ENCODE results near the gene RAB6A.
"Not testable (repeated sequence)": the region's sequence is repeated elsewhere in the genome, so short reads cannot be mapped to it uniquely, and the experiment has no call there.

RAB6A gene

DNA sequence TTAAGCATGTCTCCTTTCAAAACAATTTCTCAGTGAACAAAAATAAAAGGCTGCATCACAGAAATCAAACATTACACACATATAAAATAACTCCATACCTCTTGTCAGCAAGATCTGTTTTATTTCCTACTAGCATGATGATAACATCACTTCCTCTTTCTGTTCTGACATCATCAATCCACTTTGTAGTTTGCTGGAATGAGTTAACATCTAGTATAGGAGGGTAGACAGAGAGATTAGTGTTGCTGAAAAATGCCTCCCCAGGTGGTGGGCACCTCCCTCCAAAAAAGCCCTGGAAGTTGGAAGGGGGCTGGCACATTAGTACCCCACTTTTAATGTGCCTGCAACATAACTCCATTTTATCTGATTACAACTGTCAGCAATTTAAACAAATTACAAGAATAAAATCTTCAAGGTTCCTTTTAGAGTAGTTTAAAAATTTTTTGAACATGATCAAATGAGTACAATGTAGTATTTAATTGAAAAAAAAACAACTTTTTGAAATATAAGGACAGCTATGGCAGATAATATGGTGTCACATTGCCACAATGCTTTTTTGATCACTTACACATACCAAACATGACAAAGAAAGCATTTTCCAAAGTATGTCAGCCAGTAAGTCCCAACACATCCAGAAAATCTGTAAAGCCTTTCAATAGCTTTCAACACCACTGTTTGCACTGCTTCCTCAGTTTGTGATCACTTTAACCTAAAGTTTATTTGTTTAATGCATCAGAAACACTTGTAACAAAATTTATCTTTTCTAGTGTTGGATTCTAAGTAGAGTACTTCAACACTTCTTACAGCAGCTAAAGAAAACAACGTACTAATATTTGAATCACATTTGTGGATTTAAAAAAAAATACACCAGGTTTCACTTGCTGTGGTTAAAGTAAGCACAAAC, 44.5 kb downstream of the RAB6A start:
- no peak for DNase-seq

DNA sequence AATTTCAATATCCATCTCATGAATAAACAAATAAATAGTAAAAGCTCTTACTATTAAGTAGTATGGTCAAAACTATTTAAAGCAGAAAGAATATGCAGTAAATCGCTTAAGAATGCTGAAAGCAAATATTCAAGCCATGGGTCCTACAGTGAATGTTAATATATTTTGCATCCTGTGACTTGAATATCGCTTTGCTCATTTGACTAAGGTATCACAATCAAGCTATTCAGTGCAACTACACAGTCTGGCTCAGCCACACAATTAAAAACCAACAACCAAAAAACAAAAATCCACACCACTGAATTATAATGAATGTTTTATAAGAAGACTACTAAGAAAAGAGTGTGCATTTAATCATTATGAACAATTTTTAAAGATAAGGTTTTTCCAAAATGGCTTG, 45.3 kb downstream of the RAB6A start:
- DNase-seq: no peak

DNA sequence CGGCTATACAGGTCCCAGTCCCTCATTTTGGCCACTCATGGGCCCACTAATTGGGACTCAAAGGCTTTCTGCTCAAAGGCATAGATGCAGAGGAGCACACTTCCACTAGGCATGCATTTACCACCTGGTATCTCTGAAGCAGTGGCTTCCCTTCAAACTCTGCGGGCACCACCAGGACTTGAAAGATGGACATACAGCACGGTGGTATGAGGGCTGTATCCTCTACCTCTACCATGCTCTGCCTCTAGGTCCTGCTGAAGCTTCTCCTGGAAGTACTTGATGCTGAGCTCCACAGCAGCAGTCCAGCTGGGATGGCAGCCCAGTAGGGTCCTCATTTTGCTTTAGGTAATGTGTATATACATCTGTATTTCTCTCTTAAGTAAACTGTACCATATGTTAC, 49.9 kb downstream of the RAB6A start:
- no peak for DNase-seq

DNA sequence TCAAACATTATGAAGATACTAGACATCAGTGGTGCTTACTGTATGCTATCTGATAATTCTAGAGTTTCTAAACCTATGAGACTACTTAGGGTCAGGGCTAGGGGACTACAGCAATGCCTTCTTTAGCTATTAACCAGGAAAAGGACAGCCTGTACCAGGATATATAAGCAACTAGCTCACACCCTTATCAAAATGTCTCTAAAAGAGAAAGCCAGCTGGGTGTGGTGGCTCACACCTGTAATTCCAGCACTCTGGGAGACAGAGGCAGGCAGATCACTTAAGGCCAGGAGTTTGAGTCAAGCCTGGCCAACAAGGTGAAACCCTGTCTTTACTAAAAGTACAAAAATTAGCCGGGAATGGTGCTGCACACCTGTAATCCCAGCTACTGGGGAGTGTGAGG, 55.8 kb downstream of the RAB6A start:
- DNase-seq: no peak

DNA sequence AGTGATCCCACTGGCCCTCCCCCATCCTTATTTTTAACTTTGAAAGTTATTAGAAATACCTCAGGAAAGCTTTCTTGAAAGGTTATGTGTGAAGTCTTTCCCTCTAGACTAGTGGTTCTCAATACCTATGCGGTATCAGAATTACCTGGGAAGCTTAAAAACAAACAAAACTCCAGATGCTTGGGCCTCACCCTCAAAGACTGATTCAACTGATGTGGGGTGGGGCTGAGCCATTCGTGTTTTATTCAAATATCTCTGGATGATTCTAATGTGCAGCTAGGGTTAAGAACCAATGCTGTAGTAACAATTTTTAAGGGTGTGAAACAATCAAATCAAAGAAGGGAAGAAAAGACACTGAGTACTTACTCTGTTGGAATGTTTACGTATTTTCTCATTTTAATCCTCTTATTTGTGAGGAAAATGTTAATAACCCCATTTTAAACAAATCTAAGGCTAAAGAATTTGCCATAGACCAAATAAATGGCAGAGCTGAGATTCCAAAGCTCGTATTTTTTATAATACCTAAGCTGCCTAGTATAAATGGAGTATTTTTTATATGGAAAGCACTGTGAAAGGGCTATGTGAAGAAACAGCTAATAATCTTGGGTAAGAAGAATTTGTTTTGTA, 66.9 kb downstream of the RAB6A start:
- DNase-seq: no peak

DNA sequence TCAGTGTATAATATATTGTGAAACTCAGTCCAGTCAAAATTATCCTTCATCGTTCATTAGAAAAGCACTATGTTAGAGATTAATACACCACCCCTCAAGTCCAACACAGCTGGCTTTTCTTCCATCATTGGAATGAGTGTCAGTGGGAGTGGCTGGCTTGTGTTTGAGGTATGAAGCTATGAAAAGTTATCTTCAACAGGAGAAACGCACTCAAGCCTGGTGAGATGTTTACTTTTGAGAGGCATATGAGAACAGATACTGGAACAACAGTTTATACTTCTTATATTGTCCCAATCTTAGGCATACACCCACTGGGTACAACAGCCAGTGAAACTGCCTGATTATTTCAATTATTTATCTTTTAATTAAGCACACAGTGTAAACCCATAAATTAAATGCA, 80.2 kb downstream of the RAB6A start:
- DNase-seq: no peak

DNA sequence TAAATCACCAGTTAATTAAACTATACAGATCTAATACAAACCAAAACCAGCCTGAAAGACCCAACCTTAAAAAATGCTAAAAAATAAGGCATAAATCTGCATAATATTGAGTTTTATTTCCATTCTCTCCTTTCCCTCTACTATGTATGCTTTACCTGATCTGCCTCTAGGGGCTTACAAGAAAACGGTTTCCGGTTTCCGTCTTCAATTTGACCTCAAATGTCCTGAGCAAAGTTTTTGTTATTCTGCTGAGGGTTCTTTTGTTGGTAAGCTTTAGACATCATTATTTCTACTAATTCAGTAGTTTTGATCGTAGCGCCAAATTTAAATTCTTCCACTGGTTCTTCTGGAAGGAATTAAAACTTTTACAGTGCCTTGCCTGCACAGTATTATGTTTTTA, 84.3 kb downstream of the RAB6A start:
- not testable (repeated sequence) for DNase-seq

DNA sequence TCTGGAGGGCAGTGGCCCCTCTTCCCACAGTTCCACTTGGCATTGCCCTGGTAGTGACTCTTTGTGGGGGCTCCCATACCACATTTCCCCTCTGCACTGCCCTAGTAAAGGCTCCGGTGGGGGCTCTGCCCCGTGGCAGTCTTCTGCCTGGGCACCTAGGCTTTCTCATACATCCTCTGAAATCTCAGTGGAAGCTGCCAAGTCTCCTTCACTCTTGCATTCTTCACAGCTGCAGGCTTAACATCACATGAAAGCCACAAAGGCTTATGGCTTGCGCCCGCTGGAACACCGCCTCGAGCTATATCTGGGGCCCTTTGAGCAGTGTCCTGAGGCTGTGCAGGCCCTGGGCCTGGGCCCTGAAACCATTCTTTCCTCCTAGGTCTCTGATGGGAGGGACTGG, 89.2 kb downstream of the RAB6A start:
- no peak for DNase-seq

DNA sequence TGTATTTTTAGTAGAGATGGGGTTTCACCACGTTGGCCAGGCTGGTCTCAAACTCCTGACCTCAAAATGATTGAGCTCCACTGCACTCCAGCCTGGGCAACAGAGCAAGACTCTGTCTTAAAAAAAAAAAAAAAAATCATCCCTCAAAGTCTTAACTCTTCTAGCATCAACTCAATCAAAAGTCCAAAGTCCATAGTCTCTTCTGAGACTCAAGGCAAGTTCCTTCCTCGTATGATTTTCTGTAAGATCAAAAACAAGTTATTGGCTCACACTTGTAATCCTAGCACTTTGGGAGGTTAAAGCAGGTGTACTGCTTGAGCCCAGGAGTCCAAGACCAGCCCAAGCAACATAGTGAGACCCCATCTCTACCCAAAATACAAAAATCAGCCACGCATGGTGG, 90.1 kb downstream of the RAB6A start:
- no peak for DNase-seq

DNA sequence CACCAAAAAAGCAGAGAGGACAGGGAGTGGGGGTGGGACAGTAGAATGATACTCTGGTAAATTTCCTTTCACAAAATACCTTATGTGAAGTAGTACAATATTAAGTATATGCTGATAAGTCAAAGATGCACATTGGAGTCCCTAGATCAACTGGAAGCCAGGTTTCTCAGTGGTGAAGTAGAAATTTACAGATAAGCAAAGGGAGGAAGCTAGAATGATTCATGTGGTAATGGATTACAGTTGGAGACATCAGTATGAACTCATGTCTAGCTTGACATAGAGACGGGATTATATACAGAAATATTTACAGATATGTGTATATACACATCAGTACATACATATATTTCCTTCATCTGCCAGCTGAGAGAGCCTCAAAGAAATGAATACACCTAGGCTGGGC, 93.0 kb downstream of the RAB6A start:
- DNase-seq: no peak

DNA sequence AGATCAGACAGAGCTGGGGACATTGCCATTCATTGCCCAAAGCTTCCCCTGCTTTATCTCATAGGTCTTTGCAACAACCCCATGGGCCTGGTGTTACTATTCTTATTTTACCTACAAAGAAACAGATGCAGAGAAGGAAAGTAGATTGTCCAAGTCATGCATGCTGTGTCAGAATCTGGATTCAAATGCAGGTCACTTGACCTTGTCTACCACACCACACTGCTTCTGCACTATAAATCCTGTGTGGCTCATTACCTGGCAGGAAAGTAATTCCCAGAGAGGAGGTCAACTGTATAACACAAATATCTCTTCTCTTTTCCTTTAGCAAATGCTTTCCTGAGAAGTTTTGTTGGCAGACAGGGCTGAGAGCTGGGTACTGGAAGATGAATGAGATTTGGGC, 96.0 kb downstream of the RAB6A start:
- DNase-seq: no peak

DNA sequence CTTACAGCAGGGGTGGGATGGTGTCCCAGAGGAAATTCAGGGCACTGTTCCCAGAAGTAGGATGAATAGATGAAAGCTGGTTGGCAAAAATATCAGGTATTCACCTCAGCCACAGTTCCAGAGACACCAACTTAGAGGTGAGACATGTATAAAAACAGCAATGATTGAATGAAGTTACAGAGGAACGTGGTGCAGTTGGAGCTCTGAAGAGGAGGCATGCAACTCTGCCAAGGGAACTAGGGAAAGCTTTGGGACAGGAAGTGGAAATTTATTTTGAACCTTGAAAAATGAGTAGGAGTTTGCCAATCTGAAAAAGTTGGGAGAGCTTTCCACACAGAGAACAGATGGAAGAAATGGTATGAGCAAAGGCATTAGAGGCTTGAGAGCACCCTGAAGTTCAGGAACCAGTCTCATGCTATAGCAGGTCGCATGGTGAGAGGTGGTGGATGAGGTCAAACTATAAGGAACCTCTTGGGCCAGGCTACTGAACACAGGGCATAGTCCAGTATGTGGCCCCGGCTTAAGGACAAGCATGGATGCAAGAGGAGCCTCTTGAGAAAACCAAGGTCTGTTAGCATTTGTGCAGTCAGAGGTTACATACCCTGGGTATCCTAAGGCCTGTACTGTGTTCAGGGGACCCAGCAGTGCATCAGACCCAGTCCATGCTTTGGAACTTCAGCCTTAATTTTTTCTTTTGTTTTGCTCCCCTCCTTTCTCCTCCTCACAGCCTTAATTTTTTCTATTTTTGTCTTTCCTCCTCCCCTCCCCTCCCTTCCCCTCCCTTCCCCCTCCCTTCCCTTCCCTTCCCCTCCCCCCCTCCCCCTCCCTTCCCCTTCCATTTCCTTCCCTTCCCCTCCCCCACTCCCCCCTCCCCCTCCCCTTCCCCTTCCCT, 97.0 kb downstream of the RAB6A start:
- DNase-seq: no peak

DNA sequence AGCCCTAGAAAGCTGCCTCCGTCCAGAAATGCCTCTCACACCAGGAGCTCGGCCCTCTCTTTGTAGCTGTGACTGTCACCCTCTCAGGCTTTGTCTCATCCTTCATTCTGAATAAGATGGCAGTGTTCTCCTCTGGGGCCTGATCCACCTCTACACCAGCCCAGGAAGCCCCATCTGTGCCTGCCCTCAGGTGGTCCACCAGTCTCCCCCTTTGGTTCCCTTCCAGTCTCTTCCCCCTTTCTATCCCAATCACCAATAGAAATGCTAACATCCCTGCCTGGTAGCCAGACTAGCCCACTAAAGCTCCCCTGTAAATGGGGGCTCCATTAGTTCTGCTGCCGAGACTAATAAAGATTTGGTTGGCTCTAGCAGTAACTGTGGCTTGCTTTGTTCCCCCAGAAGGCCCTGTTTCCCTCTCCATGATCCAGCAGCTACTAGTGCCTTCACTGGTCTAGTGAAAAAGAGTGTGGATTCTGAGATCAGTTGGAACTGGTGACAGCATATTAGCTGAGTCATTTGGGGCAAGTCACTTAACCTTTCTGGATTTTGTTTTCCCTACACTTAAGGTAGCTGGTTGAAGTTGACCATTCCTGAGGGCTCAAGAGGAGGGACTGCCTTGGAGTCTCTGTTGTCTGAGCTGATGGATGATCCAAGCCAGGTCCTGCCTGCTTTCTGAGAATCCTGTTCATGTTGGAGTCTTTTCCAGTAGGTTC, 98.3 kb downstream of the RAB6A start:
- DNase-seq: no peak

DNA sequence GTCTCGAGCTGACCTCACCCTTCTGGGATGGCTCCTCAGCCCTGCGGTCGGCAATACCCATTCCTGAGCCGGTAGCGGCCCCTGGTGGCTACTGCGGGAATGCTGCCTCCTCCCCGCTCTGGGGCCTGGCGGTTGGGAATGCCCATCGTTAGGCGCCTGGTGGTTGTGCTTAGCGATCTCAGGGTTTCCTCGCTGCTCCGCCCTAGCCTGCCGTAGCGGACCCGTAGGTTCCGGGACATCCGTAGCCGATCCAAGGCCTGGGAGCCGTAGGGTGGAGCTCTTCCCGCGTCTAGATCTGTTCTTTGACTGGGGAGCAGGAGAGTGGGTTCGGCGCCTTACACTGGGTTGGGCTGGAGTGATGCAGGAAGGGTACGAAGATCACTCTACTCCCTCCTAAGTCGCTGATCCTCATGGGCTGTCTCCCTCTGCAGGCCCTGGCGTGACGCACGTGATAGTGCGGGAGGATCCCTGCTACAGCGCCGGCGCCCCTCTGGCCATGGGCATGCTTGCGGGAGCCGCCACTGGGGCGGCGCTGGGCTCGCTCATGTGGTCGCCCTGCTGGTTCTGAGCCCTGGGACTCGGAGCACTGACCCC, 99.7 kb downstream of the RAB6A start:
- peak; percentile 86 for DNase-seq

DNA sequence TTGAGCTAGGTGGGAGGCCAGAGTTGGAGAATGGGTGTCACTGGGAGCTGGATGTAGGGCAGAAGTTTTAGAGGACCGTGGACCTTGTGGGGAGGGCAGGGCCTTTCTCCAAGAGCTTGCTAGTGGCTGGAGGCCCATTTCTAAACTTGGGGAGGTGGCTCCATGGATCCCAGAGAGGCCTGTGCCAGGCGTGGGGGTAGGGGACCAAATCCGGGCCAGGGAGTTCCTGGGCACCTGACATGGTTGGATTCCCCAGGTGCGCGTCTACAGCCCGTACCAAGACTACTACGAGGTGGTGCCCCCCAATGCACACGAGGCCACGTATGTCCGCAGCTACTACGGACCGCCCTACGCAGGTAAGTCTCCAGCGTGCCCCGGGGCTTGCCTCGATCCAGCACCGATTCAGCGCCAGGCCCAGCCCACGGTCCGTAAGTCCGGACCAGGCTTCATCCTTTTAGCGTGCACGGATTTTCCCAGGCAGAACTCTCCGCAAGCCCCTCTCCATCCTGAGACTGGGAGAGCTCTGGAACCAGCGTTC, 100.3 kb downstream of the RAB6A start:
- no peak for DNase-seq

DNA sequence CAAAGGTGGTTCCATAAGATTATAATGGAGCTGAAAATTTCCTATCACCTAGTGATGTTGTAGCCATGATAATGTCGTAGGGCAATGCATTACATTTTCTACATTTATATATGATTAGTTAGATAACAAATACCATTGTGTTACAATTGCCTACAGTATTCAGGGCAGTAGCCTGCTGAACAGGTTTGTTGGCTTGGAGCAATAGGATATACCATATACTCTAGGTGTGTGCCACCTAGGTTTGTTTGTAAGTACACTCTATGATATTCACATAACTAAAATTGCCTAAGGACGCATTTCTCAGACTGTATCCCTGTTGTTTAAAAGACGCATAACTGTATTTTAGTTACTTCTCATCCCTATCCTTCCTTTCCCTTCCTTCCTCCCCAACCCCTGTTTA, 100.9 kb downstream of the RAB6A start:
- no peak for DNase-seq

DNA sequence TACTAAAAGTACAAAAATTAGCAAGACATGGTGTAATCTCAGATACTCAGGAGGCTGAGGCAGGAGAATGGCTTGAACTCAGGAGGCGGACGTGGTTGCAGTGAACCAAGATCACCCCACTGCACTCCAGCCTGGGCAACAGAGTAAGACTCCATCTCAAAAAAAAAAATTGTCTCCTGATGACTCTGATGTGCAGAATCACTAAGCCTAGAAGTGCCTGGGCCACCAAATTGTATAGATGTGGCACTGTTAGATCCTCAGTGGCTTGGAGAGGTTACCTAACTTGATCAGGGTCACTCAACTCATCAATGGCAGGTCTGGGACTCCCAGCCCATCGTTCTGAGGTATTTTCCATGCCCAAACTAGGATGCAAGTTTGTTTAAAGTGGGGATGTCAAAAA, 103.9 kb downstream of the RAB6A start:
- DNase-seq: no peak

DNA sequence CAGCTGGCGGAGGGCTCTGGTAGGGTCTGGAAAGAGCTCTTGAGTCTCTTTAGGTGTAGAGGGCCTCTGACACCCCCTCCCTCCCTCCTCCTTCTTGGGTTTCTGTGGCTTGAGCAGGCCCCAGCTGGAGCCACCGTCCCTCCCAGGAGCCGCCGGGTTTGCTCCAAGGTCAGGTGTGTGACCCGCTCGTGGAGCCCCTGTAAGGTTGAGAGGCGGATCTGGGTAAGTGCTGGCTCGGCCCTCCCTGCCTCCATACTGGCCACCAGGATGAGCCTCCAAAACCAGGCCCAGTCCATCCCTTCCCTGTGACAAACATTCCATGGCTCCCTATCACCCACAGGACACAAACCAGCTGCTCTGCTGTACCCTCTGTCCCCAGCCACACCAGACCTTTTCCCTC, 105.2 kb downstream of the RAB6A start:
- no peak for DNase-seq

DNA sequence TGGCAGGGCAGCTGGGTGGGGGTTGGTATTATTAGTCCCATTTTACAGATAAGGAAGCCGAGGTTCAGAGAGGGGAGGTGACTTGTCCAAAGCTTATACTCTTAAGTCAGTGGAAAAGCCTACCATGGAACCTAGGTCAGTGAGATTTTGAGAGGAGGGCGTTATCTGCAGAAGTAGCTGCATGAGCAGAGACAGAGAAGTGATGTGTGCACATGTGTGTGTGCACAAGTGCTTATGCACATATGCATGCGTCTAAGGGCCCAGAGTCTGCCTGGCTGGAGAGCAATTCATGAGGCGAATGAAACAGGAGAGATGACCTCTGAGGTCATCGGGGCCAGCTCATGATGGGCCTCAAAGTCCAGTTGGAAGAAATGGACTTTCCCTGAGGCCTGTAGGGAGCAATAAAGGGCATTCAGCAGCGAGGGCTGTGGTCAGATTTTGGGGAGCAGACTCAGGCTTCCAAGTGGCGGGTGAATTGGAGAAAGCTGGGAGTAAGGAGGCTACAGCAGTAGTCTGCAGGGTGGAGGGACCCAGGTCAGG, 106.3 kb downstream of the RAB6A start:
- DNase-seq: no peak

DNA sequence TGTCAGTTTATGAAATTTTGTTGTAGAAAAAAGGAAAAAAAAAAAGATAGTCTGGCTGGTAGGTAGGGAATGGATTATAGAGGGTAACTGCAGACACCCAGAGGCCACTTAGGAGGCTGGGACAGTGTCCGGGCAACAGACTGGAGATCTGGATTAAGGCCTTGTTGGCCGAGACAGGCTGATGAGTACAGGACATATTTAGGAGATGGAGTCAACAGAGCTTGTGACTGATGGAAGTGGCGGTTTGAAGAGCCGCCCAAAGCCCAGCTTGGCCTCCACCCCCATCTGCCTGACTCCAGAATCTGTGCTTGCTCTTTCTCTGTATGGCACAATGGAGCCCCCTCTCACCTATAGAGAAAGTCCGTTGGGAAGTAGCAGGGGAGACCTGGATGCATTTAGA, 106.9 kb downstream of the RAB6A start:
- no peak for DNase-seq

DNA sequence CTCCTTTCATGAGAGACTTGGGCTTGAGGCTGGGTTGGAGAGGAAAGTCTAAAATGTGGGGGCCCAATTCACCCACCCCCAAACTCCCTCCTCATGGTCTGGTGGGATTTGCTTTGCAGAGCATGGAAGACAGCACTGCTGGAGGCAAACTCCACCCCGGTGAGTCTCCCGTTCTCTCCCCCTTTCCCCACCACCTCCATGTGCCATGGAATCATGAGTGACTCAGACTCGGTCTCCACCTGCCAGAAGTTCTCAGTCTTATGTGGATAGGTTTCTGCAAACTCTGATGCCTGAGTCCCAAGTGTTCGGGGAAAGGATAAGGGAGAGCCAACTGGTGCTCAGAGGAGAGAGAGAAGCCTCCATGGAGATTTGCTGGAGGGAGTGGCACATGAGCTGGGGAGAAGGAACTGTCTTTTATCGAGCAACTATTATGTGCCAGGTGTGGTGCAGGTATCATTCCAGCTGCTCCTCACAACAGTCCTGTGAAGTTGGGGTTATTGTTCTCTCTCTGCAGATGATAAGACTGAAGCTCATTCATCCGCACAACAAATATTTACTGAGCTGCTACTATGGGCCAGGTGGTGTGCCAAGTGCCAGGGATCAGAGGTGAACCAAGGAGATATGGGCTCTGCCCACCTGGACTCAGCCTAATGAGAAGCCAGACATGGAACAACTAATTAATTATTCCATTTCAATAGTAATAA, 107.9 kb downstream of the RAB6A start:
- DNase-seq: no peak

Data from activated T-cell treated with anti-CD3 and anti-CD28 coated beads for 4 hours (primary cell).